GM21515 (cell line): Measurements from ENCODE around the gene ZBTB7C.

ENCODE experiments used
- ATAC-seq: cut with Tn5 transposase; IDR thresholded peaks from one replicate; pipeline ENCODE4 v1.9.1; 2021; ENCODE audit not compliant: unreplicated experiment

The ZBTB7C gene

DNA sequence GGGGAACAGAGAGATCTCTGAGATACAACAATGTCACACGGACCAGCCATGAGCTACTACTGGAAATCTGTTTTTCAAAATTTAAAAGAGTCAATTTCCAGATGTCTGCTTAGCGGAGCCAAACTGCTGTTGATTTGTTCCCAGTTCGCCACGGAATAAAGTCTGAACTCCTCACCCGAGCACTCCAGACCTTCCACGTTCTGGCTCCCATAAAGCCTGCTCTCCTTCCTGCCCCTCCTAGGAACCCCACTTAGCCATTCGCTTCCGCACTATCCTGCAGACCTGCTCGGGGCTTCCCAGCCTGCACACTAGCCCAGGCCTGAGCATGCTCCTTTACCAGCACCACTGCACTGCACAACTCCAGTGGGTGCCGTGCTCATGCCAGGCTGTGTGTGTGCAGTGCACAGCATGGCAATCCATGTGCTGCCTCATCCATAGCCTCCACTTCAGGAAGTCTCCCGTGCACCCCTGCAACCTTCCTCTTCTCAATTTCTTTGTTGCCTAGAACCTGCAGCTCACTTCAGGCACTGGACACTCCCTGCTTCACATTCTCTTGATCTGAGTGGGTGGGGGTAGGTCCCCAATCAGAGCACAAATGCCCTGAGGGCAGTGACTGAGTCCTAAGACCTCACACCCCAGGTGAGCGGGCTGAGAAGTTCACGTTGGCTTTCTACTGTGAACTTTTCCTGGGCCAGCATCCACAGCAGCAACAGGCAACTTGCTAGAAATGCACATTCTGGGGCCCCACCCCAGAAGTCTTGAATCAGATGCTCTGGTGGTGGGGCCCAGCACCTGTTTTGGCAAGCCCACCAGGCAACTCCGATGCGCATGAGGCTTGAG is 53.7 kb downstream of the ZBTB7C start:
- no peak for ATAC-seq

DNA sequence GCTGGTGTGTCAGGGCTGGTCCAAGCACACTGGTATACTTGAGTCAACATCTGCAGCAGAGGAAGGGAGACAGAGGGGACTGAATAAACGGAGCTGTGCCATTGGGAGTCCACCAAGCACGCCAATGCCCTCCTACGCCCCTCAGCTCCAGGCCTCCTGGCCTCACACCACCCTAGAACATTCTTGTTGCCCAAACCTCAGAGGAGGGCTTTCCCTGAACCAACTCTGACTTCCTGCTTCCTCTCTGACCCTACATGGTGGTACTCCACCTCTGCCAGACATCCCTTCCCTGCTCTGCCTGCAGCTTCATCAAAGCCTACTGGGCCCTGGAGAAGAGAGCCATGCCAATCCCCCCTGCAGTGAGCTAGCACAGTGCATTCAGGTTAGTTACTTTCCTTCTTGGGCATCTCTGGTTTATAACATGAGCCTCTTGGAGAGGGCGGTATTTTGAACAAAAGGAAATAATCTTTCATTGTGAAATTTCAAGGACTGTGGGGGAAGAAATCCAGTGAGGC is 54.4 kb downstream of the ZBTB7C start:
- no peak for ATAC-seq

DNA sequence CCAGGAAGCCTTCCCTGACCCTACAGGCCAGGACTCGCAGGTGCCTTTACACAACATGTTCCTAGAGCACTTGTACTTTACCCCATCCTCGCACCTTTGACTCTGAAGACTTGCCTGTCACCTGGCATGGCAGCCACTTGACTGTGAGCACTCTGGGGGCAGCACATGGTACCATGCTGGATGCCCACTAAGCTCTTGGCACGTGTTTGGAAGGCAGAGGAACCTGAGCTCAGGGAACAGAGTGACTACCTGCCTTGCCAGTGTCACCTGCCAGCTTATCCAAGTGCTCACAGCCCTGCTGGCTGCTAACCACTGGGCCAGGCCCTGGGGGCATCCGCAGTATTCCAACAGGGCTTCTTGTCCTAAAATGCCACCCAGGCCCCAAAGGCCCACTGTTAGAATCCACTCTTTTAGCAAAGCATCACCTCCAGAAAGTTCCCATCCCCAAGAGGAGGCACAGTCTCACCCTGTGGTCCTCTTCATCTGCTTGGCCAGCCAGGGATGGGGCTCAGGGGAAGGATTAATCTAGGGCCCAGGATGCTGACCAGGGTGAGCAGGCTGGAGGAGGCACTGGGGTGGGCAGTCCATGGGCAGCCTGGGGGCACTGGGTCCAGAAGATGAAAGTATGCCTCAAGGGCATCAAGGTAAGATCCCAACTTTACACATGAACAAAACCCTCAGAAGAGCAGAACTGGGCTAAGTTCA is 57.0 kb downstream of the ZBTB7C start:
- ATAC-seq = no peak

DNA sequence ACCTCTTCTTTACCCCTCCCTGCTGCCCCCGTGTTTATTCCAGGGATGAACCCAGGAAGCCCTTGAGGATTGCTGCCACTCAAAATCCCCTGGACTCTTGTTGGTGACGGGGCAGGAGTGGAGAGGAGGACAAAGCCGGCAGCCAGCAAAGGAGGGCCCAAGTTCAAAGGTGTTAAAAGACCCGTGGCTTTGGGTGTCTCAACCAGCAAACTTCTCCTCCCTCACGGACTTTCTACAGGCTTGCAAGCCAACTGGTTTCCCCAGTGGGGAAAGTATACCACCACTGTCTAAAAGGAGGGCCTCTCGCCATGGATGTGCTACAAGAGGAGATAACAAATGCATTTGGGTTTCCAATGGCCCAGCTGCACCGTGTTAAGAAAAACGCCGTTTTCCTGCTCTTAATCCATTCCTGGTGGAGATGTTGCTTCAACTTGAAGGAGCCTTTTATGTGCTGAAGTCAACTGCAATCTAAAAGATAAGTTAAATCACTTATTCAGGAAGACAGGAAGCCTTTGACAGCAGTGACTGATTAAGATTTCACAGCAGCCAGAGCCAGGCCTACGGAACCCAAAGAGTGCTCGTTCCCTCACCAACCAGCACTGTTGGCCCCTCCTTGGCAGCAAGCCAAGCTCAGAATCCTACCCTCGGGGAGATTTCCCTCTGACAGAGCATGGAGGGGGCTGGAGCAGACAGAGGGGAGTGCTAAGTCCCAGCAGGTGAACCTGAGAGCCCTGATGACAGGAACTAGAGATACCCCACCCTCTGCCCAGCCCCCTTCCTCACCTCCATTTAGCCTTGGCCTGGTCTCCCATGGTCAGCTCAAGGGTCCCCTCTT is 57.8 kb downstream of the ZBTB7C start:
- ATAC-seq = no peak

DNA sequence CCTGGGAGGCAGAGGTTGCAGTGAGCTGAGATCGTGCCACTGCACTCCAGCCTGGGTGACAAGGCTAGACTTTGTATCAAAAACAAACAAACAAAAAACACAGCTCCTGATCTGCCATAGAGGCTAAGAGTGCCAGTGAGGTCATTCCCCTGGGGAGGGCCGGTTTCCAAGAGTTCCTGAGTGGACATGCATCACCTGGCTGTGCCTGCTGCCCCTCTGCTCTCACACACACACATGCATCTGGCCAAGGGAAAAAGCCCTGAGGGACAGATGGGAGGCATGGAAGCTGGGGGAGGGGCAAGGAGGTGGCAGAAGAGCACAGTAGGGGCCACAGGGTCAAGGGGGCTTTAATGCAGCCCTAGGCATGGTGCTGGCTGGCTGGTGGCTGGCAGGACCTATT is 60.4 kb downstream of the ZBTB7C start:
- no peak for ATAC-seq

DNA sequence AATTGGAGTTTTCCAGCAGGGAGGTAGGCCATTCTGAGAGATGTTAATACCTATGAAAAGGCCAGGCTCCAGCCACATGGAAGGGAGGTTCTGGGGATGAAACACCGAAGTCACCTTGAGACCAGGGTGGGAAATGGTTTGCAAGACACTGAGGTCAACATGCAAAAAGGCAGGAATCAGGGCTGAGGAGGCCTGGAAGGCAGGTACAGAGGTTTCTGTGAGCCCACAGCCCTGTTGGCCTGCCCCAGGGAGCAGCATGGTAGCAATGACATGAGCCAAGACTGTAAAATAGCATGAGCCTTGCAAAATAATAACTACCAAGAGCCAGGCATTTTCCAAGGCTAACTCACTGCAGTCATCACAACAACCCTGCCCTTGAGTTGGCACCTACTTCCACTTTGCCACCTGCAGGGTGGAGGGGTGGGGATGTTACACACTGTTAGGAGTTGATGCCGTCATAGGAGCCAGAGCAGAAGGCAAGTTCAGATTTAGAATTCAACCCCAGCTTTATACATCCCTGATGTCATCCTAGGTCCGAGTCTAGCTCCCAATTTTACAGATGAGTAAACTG is 61.3 kb downstream of the ZBTB7C start:
- ATAC-seq = no peak

DNA sequence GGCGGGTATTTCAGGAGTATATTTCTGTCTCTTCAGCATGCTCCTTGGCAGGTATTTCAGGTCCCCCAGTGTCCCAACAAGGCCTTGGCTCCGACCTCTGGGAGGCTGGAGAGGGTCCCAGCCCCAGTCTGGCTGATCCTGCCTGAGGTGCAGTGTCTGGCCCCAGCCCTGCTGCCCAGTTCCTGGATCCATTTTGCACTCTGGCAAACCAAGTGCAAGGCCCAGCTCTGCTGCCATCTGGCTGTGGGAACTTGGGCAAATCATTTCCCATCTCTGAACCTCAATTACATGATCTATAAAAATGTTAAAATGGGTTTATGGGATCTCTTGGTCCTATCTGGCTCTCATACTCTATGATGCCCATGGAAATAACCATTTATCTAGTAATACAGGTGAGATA is 63.6 kb downstream of the ZBTB7C start:
- ATAC-seq = no peak

DNA sequence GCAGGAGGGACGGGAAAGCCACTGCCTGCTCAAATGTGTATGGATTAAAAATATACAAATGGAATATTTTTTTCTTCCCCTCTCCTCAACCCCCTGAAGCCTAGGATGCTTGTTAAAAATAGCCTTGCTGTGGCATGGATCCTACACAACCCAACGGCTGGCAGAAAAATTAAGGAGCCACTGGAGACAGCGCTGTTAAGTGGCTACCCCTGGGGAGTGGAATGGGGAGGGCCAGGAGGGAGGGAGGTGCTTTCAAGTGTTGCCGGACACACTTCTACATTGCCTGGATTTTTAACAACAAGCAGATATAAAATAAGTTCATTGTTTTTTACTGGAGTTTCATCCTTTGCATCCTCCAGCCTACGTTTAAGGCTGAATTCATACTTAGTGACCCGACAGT is 66.6 kb downstream of the ZBTB7C start:
- ATAC-seq = no peak

DNA sequence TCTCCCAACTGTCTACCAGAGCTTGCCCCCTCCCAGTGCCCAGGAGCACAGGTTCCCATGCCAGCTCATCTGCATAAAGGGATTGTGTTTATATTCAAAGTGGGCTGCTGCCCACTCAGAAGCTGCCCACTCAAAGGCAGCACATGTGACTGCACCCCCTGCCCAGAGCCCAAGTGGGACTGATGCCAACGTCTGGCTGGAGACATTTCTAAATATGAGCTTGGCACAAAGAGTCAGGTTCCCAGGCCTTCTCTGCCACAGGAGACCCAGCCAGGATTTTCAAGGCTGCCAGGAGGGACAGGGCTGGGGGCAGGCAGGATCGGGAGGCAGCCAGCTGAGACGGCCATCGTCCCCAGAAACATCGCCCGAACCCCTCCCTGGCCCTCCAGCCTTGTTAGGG is 67.1 kb downstream of the ZBTB7C start:
- ATAC-seq = no peak

DNA sequence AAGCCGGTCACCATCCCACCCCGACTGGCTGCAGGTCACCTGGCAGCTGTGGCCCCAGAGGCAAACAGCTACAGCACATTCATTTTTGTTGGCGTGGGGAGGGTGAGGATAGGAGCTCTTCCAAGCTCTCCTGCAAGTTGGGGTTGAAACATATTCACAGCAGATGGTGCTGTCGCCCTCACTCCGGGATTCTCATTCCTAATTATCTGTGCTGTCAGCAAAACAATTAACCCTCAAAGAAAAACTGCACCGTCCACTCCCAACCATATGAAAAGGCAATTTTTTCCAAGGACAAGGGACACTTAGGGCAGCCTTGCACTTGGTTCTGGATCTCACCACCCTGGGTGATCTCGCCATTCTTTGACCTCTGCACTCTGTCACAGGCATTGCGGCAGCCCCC is 68.6 kb downstream of the ZBTB7C start:
- no peak for ATAC-seq

DNA sequence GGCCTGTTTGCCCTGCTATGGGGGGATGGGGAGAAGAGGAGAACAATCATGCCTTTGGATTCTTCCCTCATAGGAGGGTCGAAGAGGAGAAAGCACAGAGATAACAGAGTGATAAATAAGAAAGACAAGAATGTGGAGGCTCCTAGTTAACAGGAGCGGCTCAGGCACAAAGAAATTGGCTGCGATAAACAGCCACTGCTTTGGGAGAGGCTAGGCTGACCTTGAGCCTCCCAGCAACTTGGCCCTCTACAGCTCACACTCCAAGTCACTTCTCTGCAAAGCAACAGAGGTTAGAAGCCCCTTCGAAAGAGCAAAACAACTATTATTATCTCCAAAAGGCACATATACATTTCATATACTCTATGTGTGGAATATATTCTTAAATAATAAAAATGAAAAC is 69.5 kb downstream of the ZBTB7C start:
- ATAC-seq = no peak

DNA sequence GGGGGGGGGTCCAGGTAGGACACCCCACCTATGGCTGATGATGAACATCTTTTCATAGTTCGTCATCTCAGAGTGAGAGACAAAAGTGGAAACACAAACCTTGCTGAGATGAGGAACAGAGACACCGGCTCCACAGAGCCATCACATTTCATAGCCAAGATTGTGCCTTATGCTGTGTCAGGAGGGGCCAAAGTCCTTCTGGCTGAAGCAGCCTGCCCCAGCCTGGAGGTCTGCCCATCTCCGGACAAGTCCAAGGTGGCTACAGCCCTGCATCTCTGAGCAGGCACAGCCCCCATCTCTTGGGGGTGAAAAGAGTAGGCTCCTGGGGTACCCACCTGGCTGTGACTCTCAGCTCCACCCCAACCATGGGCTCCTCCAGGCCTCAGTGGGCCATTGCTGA is 70.3 kb downstream of the ZBTB7C start:
- no peak for ATAC-seq

DNA sequence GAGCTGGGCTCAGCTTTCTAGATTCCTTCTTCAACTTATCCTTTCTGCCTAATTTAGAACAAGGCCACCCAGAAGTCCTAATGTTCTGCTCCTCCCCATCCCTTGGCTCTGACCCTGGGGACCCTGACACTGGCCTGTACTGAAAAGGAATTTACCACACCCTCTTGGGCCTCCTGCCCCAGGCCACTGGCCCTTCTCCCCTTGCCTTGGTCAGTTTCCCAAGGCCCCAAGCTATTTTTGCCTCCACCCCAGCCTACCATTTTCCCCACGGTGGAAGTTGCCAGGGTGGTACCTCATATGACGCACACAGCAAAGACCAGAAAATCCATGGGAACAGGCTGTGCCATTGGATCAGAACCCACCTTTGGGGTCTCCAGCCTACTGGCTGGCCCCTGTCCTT is 72.1 kb downstream of the ZBTB7C start:
- no peak for ATAC-seq

DNA sequence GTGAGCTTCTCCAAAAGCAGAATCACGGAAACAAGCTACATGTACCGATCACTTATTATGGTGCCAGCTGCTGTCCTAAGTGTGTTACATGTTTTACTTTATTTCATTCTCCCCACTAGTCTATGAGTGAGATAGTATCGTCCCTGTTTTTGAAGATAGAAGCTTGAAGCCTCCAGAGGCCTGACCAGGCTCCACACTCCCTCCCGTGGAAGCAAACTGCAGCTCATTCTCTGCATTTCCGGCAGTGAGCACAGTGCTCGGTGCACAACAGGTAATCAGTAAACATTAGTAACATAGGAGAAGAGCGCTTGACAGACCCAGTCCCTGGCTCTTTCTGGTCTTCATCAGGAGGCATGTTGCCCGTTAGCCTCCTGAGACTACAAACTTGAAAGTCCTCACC is 72.9 kb downstream of the ZBTB7C start:
- no peak for ATAC-seq

DNA sequence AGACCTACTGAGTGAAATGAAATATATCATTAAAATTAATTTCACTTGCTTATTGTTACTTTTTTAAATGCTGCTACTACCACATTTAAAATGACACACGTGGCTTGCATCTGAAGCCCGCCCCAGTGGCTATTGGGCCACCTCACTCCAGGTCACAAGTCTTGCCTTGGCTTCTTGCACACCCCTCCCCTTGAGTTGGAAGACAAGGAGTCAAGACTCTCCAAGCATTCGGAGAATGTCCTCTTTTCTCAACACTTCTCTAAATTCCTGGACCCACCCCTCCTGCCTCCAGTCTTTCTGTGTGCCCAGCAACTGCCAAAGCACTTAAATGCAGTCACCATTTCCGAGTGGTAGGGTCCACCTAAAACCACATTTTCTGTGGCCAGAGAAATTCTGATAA is 73.4 kb downstream of the ZBTB7C start:
- ATAC-seq = no peak

DNA sequence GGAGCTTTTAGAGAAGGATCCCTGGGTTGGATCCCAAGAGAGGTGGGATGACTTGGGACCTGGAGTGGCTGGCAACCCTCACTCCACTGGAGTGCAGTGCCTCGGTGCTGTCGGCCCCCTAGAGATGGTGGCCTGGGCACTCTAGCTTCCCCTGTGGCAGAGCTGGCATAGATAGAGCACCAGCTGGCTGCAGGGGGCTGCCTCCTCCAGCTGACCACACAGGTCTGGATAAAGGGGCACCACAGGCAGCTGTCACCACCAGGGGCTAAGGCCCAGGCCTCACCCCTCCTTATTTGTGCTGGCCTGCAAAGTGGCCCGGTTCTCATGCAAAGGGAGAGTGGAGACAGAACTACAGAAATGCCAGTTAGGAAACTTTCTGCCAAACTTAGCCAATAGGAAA is 74.3 kb downstream of the ZBTB7C start:
- no peak for ATAC-seq

DNA sequence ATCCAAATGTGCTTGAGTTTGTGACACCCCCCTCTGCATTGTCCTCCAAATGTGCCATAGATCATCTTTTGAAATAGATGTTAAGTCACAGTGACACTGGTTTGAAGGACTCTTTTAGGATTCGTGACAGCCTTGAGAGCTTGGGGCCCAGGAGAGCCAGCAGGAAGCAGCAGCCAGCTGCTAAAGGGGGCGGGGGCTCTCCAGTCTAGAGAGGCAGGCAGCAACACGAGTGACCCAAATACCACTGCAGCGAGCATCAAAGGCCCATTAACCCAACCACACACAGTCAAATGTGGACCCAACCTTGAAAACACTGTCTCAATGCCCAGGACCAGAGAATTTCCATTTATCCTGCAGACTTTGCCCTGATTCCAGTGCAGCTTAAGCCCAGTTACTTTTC is 75.6 kb downstream of the ZBTB7C start:
- ATAC-seq = no peak

DNA sequence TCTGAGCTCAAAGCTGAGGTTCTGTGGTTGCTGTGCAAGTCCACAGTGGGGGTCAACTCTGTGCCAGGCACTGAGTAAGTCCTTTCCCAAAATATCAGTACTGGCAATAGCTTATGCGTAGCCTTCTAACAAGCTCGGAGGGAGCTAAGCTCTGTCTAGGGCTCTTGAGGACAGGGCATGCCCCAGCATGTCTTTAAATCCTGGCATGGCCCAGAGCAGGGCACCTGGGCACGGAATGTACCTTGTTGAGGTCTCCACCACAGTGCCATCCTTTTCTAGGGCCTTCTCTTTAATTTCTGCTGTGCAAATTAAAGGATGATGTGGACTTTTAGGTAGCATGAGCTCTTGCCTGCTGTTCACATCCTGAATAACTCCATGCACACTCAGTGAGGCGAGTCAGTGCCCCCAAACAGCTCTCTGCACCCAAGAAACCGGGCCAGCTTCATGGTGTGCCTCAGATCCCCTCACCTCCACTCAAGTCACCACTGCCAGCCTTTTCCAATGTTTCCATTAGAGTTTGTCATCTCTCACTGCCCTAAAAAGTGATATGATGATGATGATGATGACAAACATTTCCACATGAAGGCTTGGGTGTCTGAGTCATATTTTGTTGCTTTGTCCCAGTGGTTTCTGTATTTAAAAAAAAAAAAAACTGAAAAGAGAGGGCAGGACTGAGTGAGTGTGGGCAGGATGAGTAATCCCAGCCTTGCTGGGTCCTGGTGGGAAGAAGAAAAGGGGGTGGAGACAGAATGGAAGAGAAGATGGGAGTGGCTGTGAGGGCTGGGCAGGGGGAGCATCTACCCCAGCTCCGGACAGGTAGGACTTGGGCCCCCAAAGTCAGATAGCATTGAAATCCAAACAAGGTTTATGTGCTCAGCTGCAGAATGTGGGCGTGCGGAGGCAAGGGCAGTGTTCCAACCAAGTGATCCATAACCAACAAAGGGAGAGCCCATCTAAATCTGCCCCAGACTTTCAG is 78.9 kb downstream of the ZBTB7C start:
- no peak for ATAC-seq

DNA sequence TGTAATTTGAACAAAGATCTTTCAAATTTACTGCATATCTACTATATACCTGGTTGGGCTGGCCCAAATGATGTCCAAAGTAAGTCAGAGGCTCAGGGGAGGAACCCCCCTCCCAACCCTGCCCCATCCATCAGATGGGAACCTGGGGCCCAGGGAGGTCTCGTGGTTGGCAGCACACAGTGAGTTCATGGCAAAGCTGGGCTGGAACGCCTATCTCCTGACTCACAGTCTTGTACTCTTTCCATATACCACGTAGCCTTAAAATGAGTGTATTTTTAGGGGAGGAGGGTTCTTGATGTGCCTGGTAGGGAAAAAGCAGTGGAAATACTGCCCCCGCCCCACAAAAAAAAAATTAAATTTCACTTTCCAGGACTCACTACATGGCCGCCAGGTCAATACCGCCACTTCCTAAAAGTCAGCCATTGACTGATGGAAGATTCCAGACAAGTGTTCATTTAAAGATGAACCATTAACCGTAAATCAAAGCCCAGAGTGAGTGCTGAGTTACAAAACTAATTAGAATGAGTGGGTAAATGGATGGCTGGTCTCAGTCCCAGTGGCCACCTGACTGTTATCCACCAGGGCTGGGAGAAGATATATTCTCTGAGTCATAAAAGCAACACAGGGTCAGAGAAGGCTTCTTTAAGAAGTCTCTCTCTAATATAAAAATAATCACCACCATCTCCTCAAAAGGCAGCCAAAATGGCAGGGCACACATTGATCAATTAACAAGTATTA is 80.5 kb downstream of the ZBTB7C start:
- ATAC-seq = no peak
